Breast epithelium (tissue), 3 donors: ENCODE measurements around the gene IRAK3.

Experiments used
- POLR2AphosphoS5 ChIP-seq, 3 donors: sonication (generic); formaldehyde crosslinking; IDR thresholded peaks; one replicate each; pipeline ENCODE4 v1.6.1; 2017; ENCODE audit warnings: antibody characterized with exemption in 3 of 3
- TF ChIP-seq, protein P1 (sequence below), 3 donors: fragments of 450-650 bp; IDR thresholded peaks; one replicate each; pipeline ENCODE4 v1.5.1; 2016 to 2017; ENCODE audit warnings: antibody characterized with exemption in 3 of 3, mild to moderate bottlenecking in 3 of 3, moderate library complexity in 3 of 3

DNA sequence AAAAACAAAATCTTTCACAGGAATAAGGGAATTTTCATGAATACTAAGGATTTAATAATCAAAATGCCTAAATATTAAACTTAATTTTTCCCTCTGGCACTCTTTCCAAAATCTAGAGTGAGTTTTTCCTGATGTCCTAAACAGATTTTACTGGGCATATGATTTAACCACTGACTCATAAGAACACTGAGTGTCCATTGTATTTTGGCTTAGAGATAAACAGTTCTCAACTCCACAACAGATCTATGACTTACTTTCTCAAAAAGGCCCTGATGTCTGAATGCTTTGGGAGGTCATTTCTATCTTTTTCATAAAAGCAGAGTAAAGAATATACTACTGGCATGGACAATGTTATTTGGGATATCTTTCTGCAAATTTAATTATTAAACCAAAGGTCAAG is 34.2 kb upstream of the IRAK3 start:
- TF ChIP-seq POLR2AphosphoS5 (IDR thresholded peaks at IDR 0.05): no peak
- TF ChIP-seq, protein P1, sequence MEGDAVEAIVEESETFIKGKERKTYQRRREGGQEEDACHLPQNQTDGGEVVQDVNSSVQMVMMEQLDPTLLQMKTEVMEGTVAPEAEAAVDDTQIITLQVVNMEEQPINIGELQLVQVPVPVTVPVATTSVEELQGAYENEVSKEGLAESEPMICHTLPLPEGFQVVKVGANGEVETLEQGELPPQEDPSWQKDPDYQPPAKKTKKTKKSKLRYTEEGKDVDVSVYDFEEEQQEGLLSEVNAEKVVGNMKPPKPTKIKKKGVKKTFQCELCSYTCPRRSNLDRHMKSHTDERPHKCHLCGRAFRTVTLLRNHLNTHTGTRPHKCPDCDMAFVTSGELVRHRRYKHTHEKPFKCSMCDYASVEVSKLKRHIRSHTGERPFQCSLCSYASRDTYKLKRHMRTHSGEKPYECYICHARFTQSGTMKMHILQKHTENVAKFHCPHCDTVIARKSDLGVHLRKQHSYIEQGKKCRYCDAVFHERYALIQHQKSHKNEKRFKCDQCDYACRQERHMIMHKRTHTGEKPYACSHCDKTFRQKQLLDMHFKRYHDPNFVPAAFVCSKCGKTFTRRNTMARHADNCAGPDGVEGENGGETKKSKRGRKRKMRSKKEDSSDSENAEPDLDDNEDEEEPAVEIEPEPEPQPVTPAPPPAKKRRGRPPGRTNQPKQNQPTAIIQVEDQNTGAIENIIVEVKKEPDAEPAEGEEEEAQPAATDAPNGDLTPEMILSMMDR (IDR thresholded peaks at IDR 0.05): no peak
